ENCODE results near the gene EIF1.
A peak's percentile ranks its signal among the peaks of the same experiment; 100 is the strongest.
"Not testable (repeated sequence)": the region's sequence is repeated elsewhere in the genome, so short reads cannot be mapped to it uniquely, and the experiment has no call there.

EIF1 gene

DNA sequence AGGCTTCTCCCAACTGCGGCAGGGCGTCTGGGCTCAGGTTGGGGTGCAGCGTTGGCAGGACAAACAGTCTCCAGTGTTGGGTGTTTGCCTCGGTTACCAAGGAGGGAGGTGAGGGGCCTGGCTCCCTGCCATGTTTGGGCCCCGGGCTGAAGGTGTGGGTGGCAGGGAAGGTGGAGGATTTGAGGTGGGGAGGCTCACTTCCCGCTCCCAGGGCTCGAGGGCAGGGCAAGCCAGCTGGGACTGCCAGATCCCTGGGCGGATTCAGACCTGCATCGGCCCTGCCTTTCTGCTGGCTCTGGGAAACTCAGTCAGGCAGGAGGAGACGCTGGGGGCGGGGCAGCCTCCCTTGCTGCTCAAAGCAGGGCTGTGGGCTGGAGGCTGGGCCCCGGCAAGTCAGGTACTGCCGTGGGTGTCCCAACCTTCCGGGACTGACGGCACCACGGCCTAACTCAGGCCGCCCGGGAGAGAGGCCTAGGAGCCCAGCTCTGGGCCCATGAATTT, 33.0 kb upstream of the EIF1 start:
- DNase-seq (ENCODE audit: low read depth), result no peak

DNA sequence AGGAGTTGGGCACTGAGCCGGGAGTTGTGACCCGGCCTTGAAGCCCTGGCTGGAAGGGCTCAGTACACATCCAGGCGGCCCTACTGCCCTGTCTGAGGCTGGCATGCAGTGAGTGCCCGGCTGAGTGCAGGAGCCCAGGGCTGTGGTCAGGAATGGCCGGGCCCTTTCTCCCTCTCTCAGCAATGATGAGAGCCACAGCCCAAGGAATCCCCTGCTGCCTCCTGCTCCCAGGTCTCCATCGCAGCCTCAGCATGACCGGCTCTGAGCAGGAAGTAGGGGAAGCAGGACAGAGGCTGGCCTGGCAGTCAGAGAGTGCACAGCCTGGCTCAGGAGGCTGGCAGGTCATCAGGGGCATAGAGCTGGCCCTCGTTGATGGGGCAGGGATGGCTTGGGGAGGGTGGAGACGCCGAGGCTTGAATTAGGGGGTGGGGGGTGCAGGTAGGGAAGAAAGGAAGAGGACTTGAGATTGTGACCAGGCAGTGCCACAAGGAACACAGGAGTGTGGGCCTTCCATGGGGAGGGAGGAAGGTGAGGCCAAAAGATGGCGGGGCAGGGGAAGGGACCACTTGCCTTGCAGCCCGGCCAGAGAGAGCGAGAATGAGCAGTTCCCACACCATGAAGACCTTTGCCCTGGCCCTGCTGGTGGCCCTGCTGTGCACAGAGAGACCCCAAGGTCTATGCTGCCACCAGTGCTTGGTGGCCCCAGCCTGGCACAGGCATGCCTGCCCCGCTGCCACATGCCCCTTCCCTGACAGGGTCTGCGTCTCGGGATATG, 32.2 kb upstream of the EIF1 start:
- no peak for DNase-seq (ENCODE audit: low read depth)

DNA sequence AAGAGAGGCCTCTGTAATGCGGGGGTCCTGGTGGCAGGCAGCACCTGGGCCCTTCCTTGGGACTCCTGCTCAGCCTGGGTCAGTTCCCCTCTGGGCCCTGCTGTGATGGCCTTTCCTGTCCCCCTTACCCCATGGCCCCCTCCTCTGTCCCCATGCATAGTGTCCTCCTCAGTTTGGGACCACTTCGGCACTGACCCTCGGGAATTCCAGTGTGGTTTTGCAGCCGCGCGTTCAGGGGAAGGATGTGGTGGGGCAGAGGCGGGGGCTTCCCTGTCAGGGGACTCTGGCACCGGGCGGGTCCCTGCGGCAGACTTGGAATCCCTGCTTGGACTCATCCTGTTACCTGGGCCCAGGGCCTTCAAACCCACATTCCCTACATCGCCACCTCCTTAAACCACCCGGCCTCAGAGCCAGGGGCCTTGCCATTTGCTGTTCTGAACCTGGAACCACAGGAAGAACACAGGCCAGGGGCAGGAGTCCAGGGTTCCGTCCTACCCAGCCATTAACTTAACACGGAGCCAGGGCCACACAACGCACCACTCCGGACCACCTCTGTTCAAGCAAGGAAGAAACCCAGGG, 31.4 kb upstream of the EIF1 start:
- no peak for DNase-seq (ENCODE audit: low read depth)

- no peak for DNase-seq (ENCODE audit: low read depth)
Measured at GRCh38 chr17:41657936-41658335, 30.7 kb upstream of the EIF1 start.

- no peak for DNase-seq (ENCODE audit: low read depth)
Measured at GRCh38 chr17:41658846-41659245, 29.8 kb upstream of the EIF1 start.

DNA sequence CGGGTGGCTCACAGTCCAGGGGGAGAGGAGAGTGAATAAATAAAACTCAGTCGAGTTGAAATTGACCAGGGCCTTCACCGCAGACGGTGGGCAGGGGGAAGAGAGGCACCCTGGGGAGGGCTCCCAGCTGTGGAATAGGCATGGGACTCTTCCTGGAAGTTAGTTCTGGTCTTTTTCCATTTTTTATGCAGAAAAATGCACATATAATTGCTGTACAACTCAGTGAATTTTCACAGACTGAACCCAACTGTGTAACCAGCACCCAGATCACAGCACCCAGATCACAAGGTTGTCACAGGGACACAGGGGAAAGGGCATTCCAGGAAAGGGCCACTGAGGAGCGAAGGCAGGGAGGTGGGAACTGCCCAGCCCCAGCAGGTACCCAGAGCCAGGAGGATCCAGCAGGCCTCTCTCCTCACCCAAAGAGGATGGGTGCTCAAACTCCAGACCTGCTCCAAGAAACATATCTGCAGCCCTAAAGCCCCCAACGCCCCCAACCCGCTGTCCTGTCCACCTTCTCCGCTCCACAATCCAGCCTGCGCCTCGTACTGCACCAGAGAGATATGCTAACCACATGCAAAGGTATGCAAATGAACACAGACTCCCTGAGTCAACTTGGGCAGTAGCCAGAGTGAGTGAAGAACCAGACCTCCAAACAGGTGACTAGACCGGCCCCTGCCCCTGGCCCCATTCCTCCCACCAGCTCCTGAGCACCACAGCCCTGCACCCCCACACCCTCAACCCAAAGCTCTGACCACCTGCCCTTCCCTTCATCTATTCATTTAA, 29.1 kb upstream of the EIF1 start:
- no peak for DNase-seq (ENCODE audit: low read depth)

DNA sequence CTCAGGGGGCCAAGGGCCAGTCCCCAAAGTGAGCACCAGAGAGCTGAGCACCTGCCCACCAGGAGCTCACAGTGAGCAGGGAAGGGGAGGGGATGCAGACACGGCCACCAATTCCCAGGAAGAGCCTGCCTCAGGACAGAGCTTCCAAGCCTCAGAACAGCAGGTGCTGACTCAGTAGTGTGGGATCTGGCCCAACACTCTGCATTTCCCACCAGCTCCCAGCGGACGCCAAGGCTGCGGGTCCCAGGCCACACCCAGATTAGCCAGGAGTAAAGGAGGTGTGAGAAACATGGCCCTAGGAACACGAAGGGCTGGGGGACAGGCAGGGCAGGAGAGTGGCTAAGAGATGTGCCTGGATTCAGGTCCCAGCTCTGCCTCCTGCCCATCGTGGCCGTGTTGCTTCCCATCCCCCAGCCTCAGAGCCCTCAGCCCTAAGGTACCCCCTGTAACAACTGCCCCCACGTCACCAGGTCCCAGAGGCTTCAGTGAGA, 28.4 kb upstream of the EIF1 start:
- no peak for DNase-seq (ENCODE audit: low read depth)

GRCh38 chr17:41663451-41664171, 25.1 kb upstream of the EIF1 start:
- no peak for DNase-seq (ENCODE audit: low read depth)

DNA sequence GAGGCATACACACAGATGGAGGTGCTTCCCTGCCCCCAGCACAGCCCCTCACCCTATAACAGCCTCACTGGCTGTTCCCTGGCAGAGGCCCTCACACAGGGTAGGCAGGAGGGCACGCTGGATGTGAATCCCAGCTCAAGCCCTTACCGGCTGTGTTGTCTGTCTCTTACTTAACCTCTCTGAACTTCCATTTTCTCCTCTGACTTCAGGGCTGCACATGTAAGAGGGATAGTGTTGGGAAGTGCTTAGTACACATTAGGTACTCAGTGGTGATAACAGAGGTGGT, 24.6 kb upstream of the EIF1 start:
- DNase-seq (ENCODE audit: low read depth), result no peak

DNA sequence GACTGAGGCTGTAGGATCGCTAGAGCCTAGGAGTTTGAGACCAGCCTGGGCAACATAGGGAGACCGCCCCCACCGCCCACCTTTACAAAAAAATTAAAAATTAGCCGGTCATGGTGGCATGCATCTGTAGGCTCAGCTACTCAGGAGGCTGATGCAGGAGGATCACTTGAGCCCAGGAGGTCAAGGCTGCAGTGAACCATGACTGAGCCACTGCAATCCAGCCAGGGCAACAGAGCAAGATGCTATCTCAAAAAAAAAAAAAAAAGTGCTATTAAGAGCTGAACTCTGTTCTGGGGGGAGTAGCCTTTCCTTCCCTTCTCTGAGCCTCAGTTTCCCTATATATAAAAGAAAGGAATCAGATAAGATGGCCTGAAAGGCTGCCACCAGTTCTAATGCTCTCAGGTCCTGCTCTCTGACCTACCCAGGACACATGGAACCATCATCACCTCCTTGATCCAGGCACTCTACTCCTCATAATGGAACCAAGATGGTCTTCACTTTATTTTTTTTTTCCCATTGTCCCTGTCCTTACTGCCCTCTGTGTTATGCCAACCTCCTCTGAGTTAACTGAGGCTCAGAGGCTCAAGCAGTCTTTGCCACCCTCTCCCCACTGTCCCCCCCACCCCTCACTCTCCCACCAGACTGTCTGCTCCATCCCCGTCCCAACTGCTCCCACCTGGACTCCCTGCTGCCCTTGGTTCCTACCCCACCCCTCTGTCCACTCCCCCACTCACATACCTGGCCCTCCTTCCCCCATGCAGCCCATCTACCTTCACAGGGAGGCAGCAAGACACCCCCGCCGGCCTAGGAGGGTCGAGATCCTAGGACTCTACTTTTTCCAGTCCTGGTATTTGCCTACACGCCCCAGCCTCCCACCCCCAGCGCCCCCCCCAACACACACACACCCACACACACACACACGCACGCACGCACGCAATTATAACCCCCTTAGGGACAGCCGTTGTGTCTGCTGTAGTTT, 23.8 kb upstream of the EIF1 start:
- no peak for DNase-seq (ENCODE audit: low read depth)

GRCh38 chr17:41665566-41666236, 23.0 kb upstream of the EIF1 start:
- DNase-seq (ENCODE audit: low read depth), result peak; percentile 85

DNA sequence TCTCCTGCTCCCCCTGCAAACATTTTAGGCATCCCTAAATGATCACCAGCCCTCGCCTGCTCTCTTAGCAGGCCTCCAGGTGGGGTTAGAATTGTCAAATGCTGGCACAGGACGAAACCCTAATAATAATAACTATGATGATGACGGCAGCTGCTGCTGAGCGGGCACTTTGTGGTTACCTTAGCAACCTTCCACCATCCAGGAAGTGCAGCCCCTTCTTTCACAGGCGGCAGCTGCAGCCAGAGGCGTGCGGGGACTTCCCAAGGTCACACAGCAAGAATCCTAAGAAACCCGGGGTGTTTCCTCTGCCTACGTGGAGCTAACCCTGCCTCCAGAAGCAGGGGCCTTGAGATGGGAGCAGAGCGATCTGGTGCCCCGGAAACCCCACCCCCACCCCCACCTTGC, 22.4 kb upstream of the EIF1 start:
- DNase-seq (ENCODE audit: low read depth), result peak; percentile 33

GRCh38 chr17:41666708-41667279, 21.9 kb upstream of the EIF1 start:
- peak; percentile 84 for DNase-seq (ENCODE audit: low read depth)

DNA sequence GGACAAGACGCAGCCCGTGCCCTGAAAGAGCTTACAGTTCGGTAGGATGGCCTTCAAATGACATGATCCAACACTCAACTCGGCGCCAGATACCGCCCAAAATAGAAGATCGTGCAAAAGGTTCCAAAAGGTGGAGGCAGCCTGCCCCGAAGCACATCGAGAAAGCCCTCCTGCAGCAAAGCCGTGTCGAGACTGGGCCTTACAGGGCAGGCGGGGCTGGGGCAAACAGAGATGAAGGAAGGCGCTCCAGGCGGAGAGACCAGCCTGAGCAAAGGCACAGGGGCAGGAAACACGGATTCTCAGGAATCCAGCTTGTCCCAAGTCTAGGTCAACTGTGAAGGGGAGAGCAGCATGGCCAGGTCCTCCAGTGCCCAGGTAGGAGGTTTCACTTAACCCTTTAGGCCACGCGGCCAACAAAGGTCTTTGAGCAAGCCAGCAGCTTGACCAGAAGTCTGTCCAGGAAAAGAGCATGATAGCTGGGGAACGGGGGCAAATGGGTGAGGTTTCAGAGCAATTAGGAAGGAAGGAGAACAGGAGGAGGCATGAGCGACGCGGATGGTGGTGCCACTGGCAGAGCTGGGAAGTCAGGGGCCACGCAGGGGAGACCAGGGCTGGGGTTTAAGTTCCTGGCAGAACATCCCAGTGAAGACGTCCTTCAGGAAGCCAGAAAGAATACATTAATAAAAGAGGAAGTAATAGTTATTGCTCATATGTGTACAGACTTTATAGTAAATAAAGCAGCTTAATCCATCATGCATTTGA, 21.2 kb upstream of the EIF1 start:
- no peak for DNase-seq (ENCODE audit: low read depth)

DNA sequence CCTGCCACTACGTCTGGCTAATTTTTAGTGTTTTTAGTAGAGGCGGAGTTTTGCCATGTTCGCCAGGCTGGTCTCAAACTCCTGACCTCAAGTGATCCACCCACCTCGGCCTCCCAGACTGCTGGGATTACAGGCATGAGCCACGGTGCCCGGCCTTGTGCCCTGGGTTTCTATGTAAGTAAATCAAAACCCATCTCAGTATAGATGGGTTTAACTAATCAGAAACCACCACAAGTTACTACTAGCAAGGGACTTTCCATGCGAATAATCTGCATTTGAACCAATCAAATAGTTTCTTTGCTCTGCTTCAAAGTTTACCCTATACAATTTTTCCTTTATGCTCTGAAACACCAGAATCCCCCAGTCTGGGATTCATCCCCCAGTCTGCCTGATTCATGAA, 16.5 kb upstream of the EIF1 start:
- no peak for DNase-seq (ENCODE audit: low read depth)

GRCh38 chr17:41675157-41676057, 13.3 kb upstream of the EIF1 start:
- DNase-seq (ENCODE audit: low read depth), result not testable (repeated sequence)

GRCh38 chr17:41676058-41676419, 12.6 kb upstream of the EIF1 start:
- DNase-seq (ENCODE audit: low read depth), result no peak

GRCh38 chr17:41678411-41678906, 10.2 kb upstream of the EIF1 start:
- DNase-seq (ENCODE audit: low read depth), result no peak
